Spleen (tissue), 11 donors: ENCODE results near the gene CFB. TPM values are rescaled to one million over a fixed set of nuclear protein-coding genes. Genes with fewer than 3 reads are reported as not detected.
A peak's percentile ranks its signal among the peaks of the same experiment; 100 is the strongest.
"Not testable (repeated sequence)": the region's sequence is repeated elsewhere in the genome, so short reads cannot be mapped to it uniquely, and the experiment has no call there.

Source experiments
- DNase-seq: peaks from one replicate; pipeline ENCODE4 v3.0.0-alpha.2; 2020
- H3K27ac ChIP-seq, 8 donors: fragments of 200-600 bp; sonication (generic) in 7 of 8; 1 replicate in 4 of 8; 2 replicates in 4 of 8; pipeline versions ENCODE4 v1.5.0 to v1.8.0; 2016 to 2021; ENCODE audit warnings: inconsistent platforms in 4 of 8, mild to moderate bottlenecking in 4 of 8, moderate library complexity in 1 of 8
- H3K27me3 ChIP-seq, 7 donors: fragments of 200-600 bp; sonication (generic) in 6 of 7; replicated peaks in 1 of 7; 1 replicate in 4 of 7; 2 replicates in 3 of 7; pipeline versions ENCODE4 v1.5.0 to v1.8.0; 2016 to 2021; ENCODE audit warnings: inconsistent platforms in 3 of 7, mild to moderate bottlenecking in 1 of 7
- H3K36me3 ChIP-seq, 6 donors: fragments of 200-600 bp; sonication (generic) in 5 of 6; 1 replicate in 4 of 6; 2 replicates in 2 of 6; pipeline versions ENCODE4 v1.5.0 to v1.8.0; 2016 to 2021; ENCODE audit warnings: inconsistent platforms in 2 of 6
- H3K4me1 ChIP-seq, 6 donors: fragments of 200-600 bp; sonication (generic) in 5 of 6; 1 replicate in 3 of 6; 2 replicates in 3 of 6; pipeline versions ENCODE4 v1.5.0 to v1.8.0; 2016 to 2021; ENCODE audit warnings: inconsistent platforms in 3 of 6
- H3K4me3 ChIP-seq, 8 donors: fragments of 200-600 bp; sonication (generic) in 7 of 8; 1 replicate in 4 of 8; 2 replicates in 4 of 8; pipeline versions ENCODE4 v1.5.0 to v1.8.0; 2016 to 2021; ENCODE audit warnings: inconsistent platforms in 4 of 8, mild to moderate bottlenecking in 4 of 8, moderate library complexity in 2 of 8
- H3K9me3 ChIP-seq, 8 donors: fragments of 200-600 bp; sonication (generic) in 7 of 8; 1 replicate in 4 of 8; 2 replicates in 4 of 8; pipeline versions ENCODE4 v1.5.0 to v1.8.0; 2016 to 2021; ENCODE audit warnings: inconsistent platforms in 4 of 8
- CTCF ChIP-seq, 11 experiments: fragments of 200-600 bp in 7 of 11; fragments of 450-650 bp in 4 of 11; sonication (generic) in 4 of 11; IDR thresholded peaks in 8 of 11; conservative IDR thresholded peaks in 3 of 11; 1 replicate in 7 of 11; 2 replicates in 4 of 11; pipeline versions ENCODE4 v1.4.0 to v1.8.0; 2016 to 2021; ENCODE audit warnings: antibody characterized with exemption in 11 of 11, inconsistent platforms in 4 of 11, mild to moderate bottlenecking in 1 of 11
- POLR2A ChIP-seq, 3 donors: fragments of 450-650 bp; IDR thresholded peaks; one replicate each; pipeline ENCODE4 v1.5.1; 2017; ENCODE audit warnings: antibody characterized with exemption in 3 of 3, mild to moderate bottlenecking in 1 of 3
- POLR2AphosphoS5 ChIP-seq, 3 donors: sonication (generic); formaldehyde crosslinking; IDR thresholded peaks; one replicate each; pipeline ENCODE4 v1.5.1; 2017; ENCODE audit warnings: antibody characterized with exemption in 3 of 3
- WGBS, 5 donors: extraction: QIAGEN DNeasy Blood & Tissue Kit in 3 of 5; methylation state at CpG; one replicate each; pipeline versions ENCODE4 v1.1.5 to v1.1.7; 2013 to 2018; 5-methylcytosine and 5-hydroxymethylcytosine counted together
- intact Hi-C: fragments of 100-400 bp; cut with DNase I; formaldehyde crosslinking; loops from one replicate; pipeline ENCODE4 v1.15.0; 2023; ENCODE audit warnings: low total_unique reads
- polyA plus RNA-seq, 3 donors: library from polyadenylated mRNA; stranded (reverse); fragments of 200-250 nt; gene quantifications; one replicate each; pipeline ENCODE4 v1.2.1, GENCODE V29; 2013
- total RNA-seq, 7 donors: library from RNA; depleted of rRNA in 3 of 7; stranded (reverse); fragments of >200 nt in 3 of 7; fragmentation: NEBNext Ultra II Directional in 4 of 7; extraction: Animal tissue kit (Norgen Biotek cat#: 25700) in 4 of 7; gene quantifications; one replicate each; pipeline versions ENCODE4 v1.1.0 to v1.2.1, GENCODE V29; 2016 to 2021
- donor health status: healthy with polysubstance abuse.
- donor health status: DM: no; HTN: no; CAD: no; lungs with moderate emphysema.
- donor health status: DM: no; HTN: no; CAD: no.
- donor health status: Bipolar disorder and iron deficiency.
- donor health status: healthy.
- donor health status: DM: no; HTN: no; CAD: no.
- donor health status: DM: yes; HTN: yes; CAD: no.

The CFB gene
- total and polyA plus RNA-seq, 10 donors = 5.4 to 35.8 (median 22.6) TPM

- TF ChIP-seq POLR2AphosphoS5 (IDR thresholded peaks at IDR 0.05) (no peak), CTCF (IDR thresholded peaks at IDR 0.05 in 8 of 11, conservative IDR thresholded peaks at IDR 0.05 in 3 of 11) (no peak), POLR2A (IDR thresholded peaks at IDR 0.05) (no peak)
- DNase-seq = no peak
- intact Hi-C loops = no loop called here
- H3K4me3 ChIP-seq = no peak overlapping the region
- H3K27ac ChIP-seq = peak overlapping the region in 2 of 8 donors; percentile 6 to 42
- peaks cover 0 to 45% (median 10%) of the 10 kb centered on the region in 6 donors for H3K36me3 ChIP-seq
- 80 to 98% (median 91%) methylated on average over 5 of the region's 5 CpGs for WGBS, 5 donors
- no peaks in the 10 kb centered on the region for H3K27me3 ChIP-seq
- H3K9me3 ChIP-seq = no peaks in the 10 kb centered on the region
- peaks cover 0 to 25% (median 6%) of the 10 kb centered on the region in 6 donors for H3K4me1 ChIP-seq
These were observed 32.9 kb downstream of the CFB start for GRCh38 chr6:31978831-31979230.

GRCh38 chr6:31979238-31979898 lies 33.5 kb downstream of the CFB start:
- H3K4me1 ChIP-seq = peaks cover 0 to 20% (median 6%) of the 10 kb centered on the region in 6 donors
- no peaks in the 10 kb centered on the region for H3K27me3 ChIP-seq
- no peak for DNase-seq
- 74 to 90% (median 84%) methylated on average over 3 of the region's 3 CpGs for WGBS, 5 donors
- no peaks in the 10 kb centered on the region for H3K9me3 ChIP-seq
- H3K36me3 ChIP-seq = peaks cover 0 to 39% (median 10%) of the 10 kb centered on the region in 6 donors
- intact Hi-C loops = no loop called here
- peak overlapping the region in 2 of 8 donors; percentile 18 to 42 for H3K27ac ChIP-seq
- no peak overlapping the region for H3K4me3 ChIP-seq
- TF ChIP-seq CTCF (IDR thresholded peaks at IDR 0.05 in 8 of 11, conservative IDR thresholded peaks at IDR 0.05 in 3 of 11) = no peak
- no peak for TF ChIP-seq POLR2A (IDR thresholded peaks at IDR 0.05)
- TF ChIP-seq POLR2AphosphoS5 (IDR thresholded peaks at IDR 0.05) = no peak

GRCh38 chr6:31980195-31980876 lies 34.4 kb downstream of the CFB start:
- peaks cover 0 to 33% (median 10%) of the 10 kb centered on the region in 6 donors for H3K36me3 ChIP-seq
- H3K4me3 ChIP-seq, H3K9me3 ChIP-seq, DNase-seq, H3K27me3 ChIP-seq, intact Hi-C loops: not testable (repeated sequence)
- peak overlapping the region in 1 of 8 donors; percentile 42 for H3K27ac ChIP-seq
- WGBS, 5 donors = 91 to 98% (median 94%) methylated on average over 11 to 13 of the region's 13 CpGs
- H3K4me1 ChIP-seq = peaks cover 0 to 11% (median 5%) of the 10 kb centered on the region in 6 donors

- H3K27ac ChIP-seq, H3K4me3 ChIP-seq, H3K9me3 ChIP-seq, intact Hi-C loops, H3K27me3 ChIP-seq, DNase-seq: not testable (repeated sequence)
- peaks cover 0 to 11% (median 5%) of the 10 kb centered on the region in 6 donors for H3K4me1 ChIP-seq
- no CpG with 5 or more reads among the region's 5 CpGs for WGBS, 5 donors
- peaks cover 0 to 26% (median 10%) of the 10 kb centered on the region in 6 donors for H3K36me3 ChIP-seq
These were observed 35.1 kb downstream of the CFB start for GRCh38 chr6:31980998-31981397.

GRCh38 chr6:31981744-31982143 lies 35.8 kb downstream of the CFB start, which contains the start of gene C4A:
TSS of gene C4A (plus strand) at chr6:31982057. CDS start at chr6:31982108, 51 bp downstream.
- H3K36me3 ChIP-seq = peaks cover 0 to 20% (median 10%) of the 10 kb centered on the region in 6 donors
- WGBS, 5 donors = no CpG with 5 or more reads among the region's 7 CpGs
- intact Hi-C loops = not testable (repeated sequence)

GRCh38 chr6:31989363-31989762 lies 43.5 kb downstream of the CFB start:
- H3K9me3 ChIP-seq, H3K27me3 ChIP-seq, intact Hi-C loops, H3K4me1 ChIP-seq, H3K27ac ChIP-seq, H3K36me3 ChIP-seq, DNase-seq, H3K4me3 ChIP-seq: not testable (repeated sequence)
- WGBS, 5 donors = no CpG with 5 or more reads among the region's 10 CpGs

More at GRCh38 chr6:31981744-31982143, 35.8 kb downstream of the CFB start, which contains the start of gene C4A:
- not testable (repeated sequence) for H3K27me3 ChIP-seq, DNase-seq, H3K4me3 ChIP-seq, H3K27ac ChIP-seq, H3K9me3 ChIP-seq
- H3K4me1 ChIP-seq = peaks cover 0 to 11% (median 5%) of the 10 kb centered on the region in 6 donors

GRCh38 chr6:31994421-31994820 lies 48.5 kb downstream of the CFB start:
- H3K9me3 ChIP-seq, H3K27me3 ChIP-seq, H3K36me3 ChIP-seq, H3K4me1 ChIP-seq, intact Hi-C loops, H3K4me3 ChIP-seq, H3K27ac ChIP-seq, DNase-seq: not testable (repeated sequence)
- WGBS, 5 donors = 94 to 100% (median 97%) methylated on average over 5 to 10 of the region's 14 CpGs; no CpG with 5 or more reads in 2 of the 5 donors

- H3K4me1 ChIP-seq, intact Hi-C loops, H3K9me3 ChIP-seq, DNase-seq, H3K27ac ChIP-seq, H3K36me3 ChIP-seq, H3K27me3 ChIP-seq, H3K4me3 ChIP-seq: not testable (repeated sequence)
- 90 to 94% (median 94%) methylated on average over 4 to 6 of the region's 6 CpGs for WGBS, 5 donors
These were observed 50.5 kb downstream of the CFB start for GRCh38 chr6:31996385-31996784.
